HEK293 (cell line): ENCODE results near the gene SNX33.

Experiments
- CTCF ChIP-seq: fragments of 450-650 bp; formaldehyde crosslinking; IDR thresholded peaks from 2 replicates; pipeline ENCODE4 v1.5.1; 2016; ENCODE audit warnings: missing biosample characterization, missing genetic modification characterization
- MEIS1 ChIP-seq: sonication (generic); formaldehyde crosslinking; IDR thresholded peaks from 2 replicates; pipeline ENCODE4 v1.8.1; 2022; ENCODE audit warnings: missing genetic modification reagents, mild to moderate bottlenecking, borderline replicate concordance
- WT1 ChIP-seq: fragments of 450-650 bp; formaldehyde crosslinking; IDR thresholded peaks from 2 replicates; pipeline ENCODE4 v1.5.1; 2016; ENCODE audit warnings: missing biosample characterization, missing genetic modification characterization
- ZBTB26 ChIP-seq: fragments of 450-650 bp; formaldehyde crosslinking; optimal IDR thresholded peaks from 2 replicates; pipeline ENCODE3; 2016; ENCODE audit warnings: missing biosample characterization, mild to moderate bottlenecking, missing genetic modification characterization
- ZEB2 ChIP-seq: fragments of 450-650 bp; formaldehyde crosslinking; IDR thresholded peaks from 2 replicates; pipeline ENCODE4 v1.5.1; 2016; ENCODE audit warnings: missing biosample characterization, missing genetic modification characterization
- ZNF121 ChIP-seq: fragments of 450-650 bp; formaldehyde crosslinking; IDR thresholded peaks from 2 replicates; pipeline ENCODE4 v1.5.1; 2016; ENCODE audit warnings: missing biosample characterization, missing genetic modification characterization
- ZNF266 ChIP-seq: fragments of 450-650 bp; formaldehyde crosslinking; IDR thresholded peaks from 2 replicates; pipeline ENCODE4 v1.5.1; 2016; ENCODE audit warnings: missing biosample characterization, missing genetic modification characterization, low read depth
- ZNF274 ChIP-seq, 2 experiments: fragments of 200-500 bp in 1 of 2; fragments of 450-650 bp in 1 of 2; sonication (Bioruptor generic) in 1 of 2; formaldehyde crosslinking in 1 of 2; IDR thresholded peaks; 2 replicates each; pipeline versions ENCODE4 v1.5.1 to v1.6.1; 2014 to 2016; ENCODE audit warnings: borderline replicate concordance in 1 of 2, inconsistent platforms in 1 of 2, low read length in 1 of 2, missing biosample characterization in 1 of 2, missing genetic modification characterization in 1 of 2
- ZNF311 ChIP-seq: fragments of 450-650 bp; formaldehyde crosslinking; IDR thresholded peaks from 2 replicates; pipeline ENCODE4 v1.5.1; 2017; ENCODE audit warnings: missing biosample characterization, missing genetic modification characterization, borderline replicate concordance
- ZNF394 ChIP-seq: fragments of 450-650 bp; formaldehyde crosslinking; IDR thresholded peaks from 2 replicates; pipeline ENCODE4 v1.5.1; 2016; ENCODE audit warnings: missing biosample characterization, missing genetic modification characterization, mild to moderate bottlenecking, moderate library complexity, borderline replicate concordance
- ZNF404 ChIP-seq: fragments of 450-650 bp; formaldehyde crosslinking; IDR thresholded peaks from 2 replicates; pipeline ENCODE4 v1.5.1; 2017; ENCODE audit warnings: missing biosample characterization, missing genetic modification characterization
- ZNF843 ChIP-seq: fragments of 450-650 bp; formaldehyde crosslinking; IDR thresholded peaks from 2 replicates; pipeline ENCODE4 v1.5.1; 2016; ENCODE audit warnings: missing biosample characterization, missing genetic modification characterization
- TF ChIP-seq, protein P1 (sequence below): fragments of 450-650 bp; formaldehyde crosslinking; IDR thresholded peaks from 2 replicates; pipeline ENCODE4 v1.5.1; 2016; ENCODE audit warnings: missing biosample characterization, missing genetic modification characterization, low read depth
- TF ChIP-seq, protein P2 (sequence below): fragments of 450-650 bp; formaldehyde crosslinking; IDR thresholded peaks from 2 replicates; pipeline ENCODE4 v1.5.1; 2016; ENCODE audit warnings: missing biosample characterization, missing genetic modification characterization, low read depth

DNA sequence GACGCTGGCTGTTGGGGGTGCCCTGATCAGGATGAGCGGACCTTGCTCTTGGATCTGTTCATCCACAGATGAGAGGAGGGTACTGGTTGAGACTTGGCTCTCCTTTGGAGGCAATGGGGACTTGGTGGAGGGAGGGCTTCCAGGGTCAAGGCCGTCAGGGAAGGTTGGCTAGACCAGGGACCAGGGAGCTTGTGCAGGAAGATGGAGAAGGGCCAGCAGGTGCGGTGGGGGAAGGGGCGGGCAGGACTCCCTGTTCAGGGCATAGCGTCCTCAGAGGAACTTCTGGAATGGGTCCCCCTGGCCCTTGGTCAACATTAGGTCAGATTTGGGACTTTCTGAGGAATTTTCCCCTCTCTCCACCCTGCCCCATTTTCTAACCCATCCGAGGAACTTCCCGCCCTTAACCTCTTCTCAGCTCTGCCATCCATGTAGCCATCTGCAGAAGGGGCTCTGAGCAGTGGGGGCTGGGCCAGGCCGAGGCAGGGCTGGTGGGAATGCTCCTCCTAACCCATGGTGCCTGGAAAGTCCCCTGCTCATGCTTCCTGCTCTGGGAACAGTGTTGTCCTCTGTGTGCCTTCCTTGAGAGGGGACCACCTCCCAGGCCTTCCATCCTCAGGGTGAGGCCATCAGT lies 11.5 kb downstream of the SNX33 start:
- TF ChIP-seq ZNF274 (IDR thresholded peaks at IDR 0.05; ENCODE audit: low read length) (no peak), ZNF274 (tag by site-specific recombination; IDR thresholded peaks at IDR 0.05; ENCODE audit: borderline replicate concordance) (no peak), ZBTB26 (no peak), CTCF (tag by site-specific recombination) (no peak), ZNF266 (tag by site-specific recombination) (no peak), ZEB2 (no peak), ZNF394 (tag by site-specific recombination) (no peak), ZNF311 (tag by site-specific recombination) (no peak), ZNF843 (no peak), ZNF121 (tag by site-specific recombination) (no peak), MEIS1 (CRISPR knock-in tag) (no peak), WT1 (no peak), ZNF404 (no peak)
- TF ChIP-seq, protein P1, sequence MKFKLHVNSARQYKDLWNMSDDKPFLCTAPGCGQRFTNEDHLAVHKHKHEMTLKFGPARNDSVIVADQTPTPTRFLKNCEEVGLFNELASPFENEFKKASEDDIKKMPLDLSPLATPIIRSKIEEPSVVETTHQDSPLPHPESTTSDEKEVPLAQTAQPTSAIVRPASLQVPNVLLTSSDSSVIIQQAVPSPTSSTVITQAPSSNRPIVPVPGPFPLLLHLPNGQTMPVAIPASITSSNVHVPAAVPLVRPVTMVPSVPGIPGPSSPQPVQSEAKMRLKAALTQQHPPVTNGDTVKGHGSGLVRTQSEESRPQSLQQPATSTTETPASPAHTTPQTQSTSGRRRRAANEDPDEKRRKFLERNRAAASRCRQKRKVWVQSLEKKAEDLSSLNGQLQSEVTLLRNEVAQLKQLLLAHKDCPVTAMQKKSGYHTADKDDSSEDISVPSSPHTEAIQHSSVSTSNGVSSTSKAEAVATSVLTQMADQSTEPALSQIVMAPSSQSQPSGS = no peak
- TF ChIP-seq, protein P2, sequence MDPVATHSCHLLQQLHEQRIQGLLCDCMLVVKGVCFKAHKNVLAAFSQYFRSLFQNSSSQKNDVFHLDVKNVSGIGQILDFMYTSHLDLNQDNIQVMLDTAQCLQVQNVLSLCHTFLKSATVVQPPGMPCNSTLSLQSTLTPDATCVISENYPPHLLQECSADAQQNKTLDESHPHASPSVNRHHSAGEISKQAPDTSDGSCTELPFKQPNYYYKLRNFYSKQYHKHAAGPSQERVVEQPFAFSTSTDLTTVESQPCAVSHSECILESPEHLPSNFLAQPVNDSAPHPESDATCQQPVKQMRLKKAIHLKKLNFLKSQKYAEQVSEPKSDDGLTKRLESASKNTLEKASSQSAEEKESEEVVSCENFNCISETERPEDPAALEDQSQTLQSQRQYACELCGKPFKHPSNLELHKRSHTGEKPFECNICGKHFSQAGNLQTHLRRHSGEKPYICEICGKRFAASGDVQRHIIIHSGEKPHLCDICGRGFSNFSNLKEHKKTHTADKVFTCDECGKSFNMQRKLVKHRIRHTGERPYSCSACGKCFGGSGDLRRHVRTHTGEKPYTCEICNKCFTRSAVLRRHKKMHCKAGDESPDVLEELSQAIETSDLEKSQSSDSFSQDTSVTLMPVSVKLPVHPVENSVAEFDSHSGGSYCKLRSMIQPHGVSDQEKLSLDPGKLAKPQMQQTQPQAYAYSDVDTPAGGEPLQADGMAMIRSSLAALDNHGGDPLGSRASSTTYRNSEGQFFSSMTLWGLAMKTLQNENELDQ (tag by site-specific recombination) = no peak
